SK-N-SH (cell line): ENCODE data around the gene GTF2F2.

Experiments
- CTCF ChIP-seq: fragments of 200-600 bp; sonication (generic); IDR thresholded peaks from 2 replicates; pipeline ENCODE4 v1.6.1; 2017; ENCODE audit warnings: antibody characterized with exemption, mild to moderate bottlenecking, moderate library complexity
- EP300 ChIP-seq, 2 experiments: IDR thresholded peaks; 2 replicates each; pipeline versions ENCODE4 v1.4.0 to v1.6.1; 2012; ENCODE audit warnings: borderline replicate concordance in 1 of 2, low read depth in 1 of 2, low read length in 1 of 2
- RFX5 ChIP-seq: IDR thresholded peaks from 2 replicates; pipeline ENCODE4 v1.6.1; 2012; ENCODE audit warnings: mild to moderate bottlenecking, improper control_type of control experiment, low read length
- USF1 ChIP-seq: IDR thresholded peaks from 2 replicates; pipeline ENCODE4 v1.4.0; 2012; ENCODE audit warnings: low read depth, borderline replicate concordance

GRCh38 chr13:45299194-45299593 is 178.9 kb downstream of the GTF2F2 start:
- TF ChIP-seq CTCF (no peak), EP300 (IDR thresholded peaks at IDR 0.05; ENCODE audit: borderline replicate concordance in 1 of 2, low read depth in 1 of 2, low read length in 1 of 2) (no peak), USF1 (no peak), RFX5 (no peak)
